ELF-1 (cell line): ENCODE data around the gene CACNB2.

Experiments used
- DNase-seq: peaks from one replicate; pipeline ENCODE4 v3.0.0-alpha.2; 2016; ENCODE audit warnings: low read depth, low spot score

The CACNB2 gene

DNA sequence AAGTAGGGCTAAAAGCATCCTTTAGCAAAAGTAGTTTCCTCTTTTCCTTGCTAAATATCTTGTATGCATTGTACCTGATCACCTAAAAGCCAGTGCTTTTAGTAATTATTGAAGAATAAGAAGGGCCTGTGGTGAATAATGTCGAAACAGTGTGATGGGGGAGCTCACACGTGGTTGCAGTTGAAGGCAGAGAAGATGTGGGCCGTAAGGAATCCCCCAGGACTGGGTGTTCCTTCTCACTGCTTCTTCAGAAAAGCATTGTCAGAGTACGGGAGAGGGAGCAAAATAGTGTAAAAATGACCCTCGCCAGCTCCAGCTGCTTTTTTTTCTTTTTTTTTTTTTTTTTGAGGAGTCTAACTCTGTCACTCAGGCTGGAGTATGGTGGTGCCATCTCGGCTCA is 310.1 kb downstream of the CACNB2 start:
- DNase-seq: no peak

DNA sequence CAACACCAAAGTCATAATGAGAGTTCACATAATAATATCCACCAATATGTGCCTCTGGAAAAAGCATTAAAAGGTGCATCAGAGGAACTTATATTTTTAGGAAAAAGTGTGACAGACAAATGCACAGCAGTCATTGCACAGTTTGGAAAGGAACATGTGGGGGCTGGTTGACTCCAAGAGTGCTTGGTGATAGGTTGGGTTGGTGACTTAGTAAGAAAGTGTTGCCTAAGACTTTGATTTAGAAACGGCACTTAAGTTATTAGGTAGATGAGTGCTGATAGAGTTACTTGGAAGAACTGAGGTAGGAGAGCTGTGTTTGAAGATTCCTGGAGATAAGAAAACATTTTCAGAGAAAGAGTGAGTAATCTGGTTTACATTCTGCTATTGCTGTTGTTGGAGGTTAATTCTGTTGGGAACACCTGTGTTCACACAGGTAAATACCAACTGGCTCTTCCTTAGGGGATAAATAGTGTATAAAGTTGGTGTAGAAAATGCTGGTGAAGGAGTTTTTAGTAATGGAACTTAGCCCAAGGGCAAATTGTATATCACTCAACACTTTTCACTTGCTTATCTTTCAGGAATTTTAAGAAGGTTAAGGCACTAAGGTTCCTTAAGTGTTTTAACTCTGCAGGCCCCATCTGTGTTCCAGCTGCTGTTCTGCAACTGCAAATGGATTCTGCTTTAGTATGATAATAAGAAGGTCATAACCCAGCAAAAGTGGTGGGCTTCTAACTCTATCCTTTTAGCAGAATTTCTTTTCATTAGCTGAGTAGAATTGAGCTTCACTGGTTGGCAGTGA is 315.1 kb downstream of the CACNB2 start:
- no peak for DNase-seq

GRCh38 chr10:18456984-18457383 is 316.8 kb downstream of the CACNB2 start:
- DNase-seq: no peak

- no peak for DNase-seq
These were observed 319.8 kb downstream of the CACNB2 start for GRCh38 chr10:18460032-18460431.

DNA sequence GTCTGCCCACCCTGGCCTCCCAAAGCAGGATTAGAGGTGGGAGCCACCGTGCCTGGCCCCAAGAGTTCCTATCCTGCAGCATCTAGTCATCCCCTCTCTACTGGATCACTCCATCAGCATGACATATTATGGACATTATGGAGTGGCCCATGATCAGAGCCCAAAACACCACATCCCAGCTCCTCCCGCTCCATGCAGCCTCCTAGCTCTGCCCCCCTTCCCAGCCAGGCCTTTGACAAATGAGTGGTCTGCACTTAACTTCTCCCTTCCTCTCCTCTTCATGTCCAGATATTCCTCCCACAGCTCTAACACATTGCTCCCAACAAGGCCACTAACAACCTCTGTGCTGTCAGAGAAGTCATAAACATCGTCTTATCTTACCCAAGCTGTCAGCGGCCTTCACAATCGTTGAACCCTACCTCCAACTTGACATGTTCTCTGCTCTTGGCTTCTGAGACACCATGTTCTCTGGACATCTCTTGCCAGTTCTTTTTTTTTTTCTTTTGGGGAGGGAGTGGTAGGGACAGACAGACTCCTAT is 323.5 kb downstream of the CACNB2 start:
- DNase-seq: no peak

GRCh38 chr10:18469125-18469524 is 328.9 kb downstream of the CACNB2 start:
- no peak for DNase-seq

DNA sequence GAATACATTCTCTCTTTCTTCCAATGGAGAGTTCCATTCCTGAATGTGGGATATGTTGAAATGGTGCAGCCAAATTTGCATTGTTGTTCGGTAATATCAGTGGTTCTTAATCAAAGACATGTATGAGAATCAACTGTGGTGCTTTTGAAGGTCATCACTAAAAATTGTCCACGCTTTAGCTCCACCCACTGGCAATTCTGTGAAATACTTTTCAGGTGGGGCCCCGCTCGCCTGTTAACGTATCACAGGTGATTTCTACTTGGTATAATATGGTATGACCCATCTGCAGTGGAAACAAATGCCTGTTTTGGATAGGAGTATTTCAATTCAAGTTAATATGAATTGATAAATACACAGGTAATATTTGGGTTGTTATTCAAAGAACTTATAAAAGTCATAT is 332.8 kb downstream of the CACNB2 start:
- DNase-seq: no peak

- DNase-seq: no peak
These were observed 333.3 kb downstream of the CACNB2 start for GRCh38 chr10:18473424-18474117.

GRCh38 chr10:18474118-18474455 is 333.9 kb downstream of the CACNB2 start:
- DNase-seq: no peak

GRCh38 chr10:18476076-18476647 is 335.9 kb downstream of the CACNB2 start:
- no peak for DNase-seq

- no peak for DNase-seq
These were observed 338.1 kb downstream of the CACNB2 start for GRCh38 chr10:18478354-18478753.

DNA sequence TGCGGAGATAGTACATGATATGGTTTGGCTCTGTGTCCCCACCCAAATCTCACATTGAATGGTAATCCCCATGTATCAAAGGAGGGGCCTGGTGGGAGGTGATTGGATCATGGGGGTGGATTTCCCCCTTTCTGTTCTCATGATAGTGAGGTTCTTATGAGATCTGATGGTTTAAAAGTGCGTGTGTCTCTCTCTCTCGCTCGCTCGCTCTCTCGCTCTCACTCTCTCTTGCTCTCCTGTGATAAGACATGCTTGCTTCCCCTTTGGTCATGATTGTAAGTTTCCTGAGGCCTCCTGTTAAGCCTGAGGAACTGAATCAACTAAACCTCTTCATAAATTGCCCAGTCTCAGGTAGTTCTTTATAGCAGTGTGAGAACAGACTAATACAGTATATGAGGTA is 339.3 kb downstream of the CACNB2 start:
- no peak for DNase-seq

- no peak for DNase-seq
These were observed 343.4 kb downstream of the CACNB2 start for GRCh38 chr10:18483516-18484186.

- DNase-seq: no peak
These were observed 346.2 kb downstream of the CACNB2 start for GRCh38 chr10:18486438-18486837.

DNA sequence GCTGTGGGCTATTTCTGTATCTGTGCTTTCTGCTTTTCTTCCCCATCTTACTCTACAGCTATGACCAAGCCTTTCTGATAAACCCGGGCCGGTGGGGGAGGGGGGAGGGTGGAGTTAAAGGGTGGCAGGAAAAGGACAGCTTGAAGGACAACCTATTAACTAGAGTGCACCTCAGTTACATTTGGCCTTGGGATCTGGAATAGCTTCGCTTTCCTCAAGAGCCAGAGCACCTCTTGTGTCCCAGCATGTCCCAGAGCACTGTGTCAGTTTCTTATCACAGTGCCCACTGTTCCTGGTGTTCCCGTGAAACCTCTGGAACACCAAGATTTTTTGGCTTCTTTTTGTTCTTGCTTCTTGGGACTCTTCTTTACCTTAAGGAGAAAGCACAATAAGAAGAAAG is 350.5 kb downstream of the CACNB2 start:
- no peak for DNase-seq

GRCh38 chr10:18497806-18498369 is 357.7 kb downstream of the CACNB2 start:
- DNase-seq: no peak

GRCh38 chr10:18498998-18499397 is 358.8 kb downstream of the CACNB2 start:
- no peak for DNase-seq

GRCh38 chr10:18500576-18500975 is 360.4 kb downstream of the CACNB2 start:
- DNase-seq: no peak

GRCh38 chr10:18501198-18501597 is 361.0 kb downstream of the CACNB2 start:
- no peak for DNase-seq

DNA sequence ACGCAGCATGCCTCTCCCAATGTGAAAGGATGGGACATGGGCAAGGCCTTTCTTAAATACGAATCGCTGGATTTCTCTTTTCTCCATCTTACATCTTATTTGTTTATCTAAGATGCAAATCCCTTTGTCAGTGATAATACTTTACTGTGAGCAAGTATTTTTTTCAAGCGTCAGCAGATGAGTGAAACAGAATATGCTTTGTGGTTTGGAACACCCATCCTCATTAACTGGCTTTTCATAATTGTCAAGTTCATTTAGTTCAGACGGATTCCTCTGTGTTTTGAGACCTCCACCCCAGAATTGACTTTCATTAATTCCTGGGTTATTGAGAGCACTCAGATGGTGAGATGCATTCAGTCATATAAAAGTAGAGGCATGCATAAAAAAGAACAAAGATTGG is 361.4 kb downstream of the CACNB2 start:
- DNase-seq: no peak

GRCh38 chr10:18504161-18504560 is 363.9 kb downstream of the CACNB2 start:
- DNase-seq: no peak
